GM18951 (cell line): ENCODE results near the gene ZNF438.
"Not testable (repeated sequence)": the region's sequence is repeated elsewhere in the genome, so short reads cannot be mapped to it uniquely, and the experiment has no call there.

Experiments
- POLR2A ChIP-seq: IDR thresholded peaks from 4 replicates; pipeline ENCODE4 v1.6.1; 2011; ENCODE audit warnings: mild to moderate bottlenecking; ENCODE audit not compliant: insufficient read length, insufficient read depth; ENCODE audit errors: extremely low read depth
- in situ Hi-C: fragments of 300-500 bp; cut with MboI; formaldehyde crosslinking; loops from one replicate; pipeline ENCODE4 v1.12.0; 2022; ENCODE audit warnings: low sequenced_read_pairs, mixed read lengths, inconsistent platforms; ENCODE audit not compliant: unreplicated experiment

ZNF438 gene

DNA sequence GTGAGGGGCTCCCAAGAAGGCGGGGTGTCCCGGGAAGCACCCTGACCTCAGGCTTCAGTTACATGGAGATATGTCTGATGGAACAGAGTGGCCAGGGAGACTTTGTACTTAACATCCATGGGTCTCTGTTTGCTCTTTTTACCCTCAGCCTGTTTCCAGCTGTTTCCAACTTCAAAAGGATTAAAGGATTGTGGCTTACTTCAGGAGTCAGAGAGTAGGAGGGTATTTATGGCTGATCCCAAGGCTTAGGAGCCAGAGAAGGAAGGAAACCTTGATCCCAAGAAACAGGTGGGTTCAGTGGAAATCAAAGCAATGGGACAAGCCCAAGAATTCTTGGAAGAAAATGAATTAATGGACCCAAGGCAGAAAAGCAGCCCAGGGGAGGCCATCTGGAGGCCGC lies 37.7 kb upstream of the ZNF438 start:
- in situ Hi-C loops, result no loop called here
- no peak for TF ChIP-seq POLR2A

DNA sequence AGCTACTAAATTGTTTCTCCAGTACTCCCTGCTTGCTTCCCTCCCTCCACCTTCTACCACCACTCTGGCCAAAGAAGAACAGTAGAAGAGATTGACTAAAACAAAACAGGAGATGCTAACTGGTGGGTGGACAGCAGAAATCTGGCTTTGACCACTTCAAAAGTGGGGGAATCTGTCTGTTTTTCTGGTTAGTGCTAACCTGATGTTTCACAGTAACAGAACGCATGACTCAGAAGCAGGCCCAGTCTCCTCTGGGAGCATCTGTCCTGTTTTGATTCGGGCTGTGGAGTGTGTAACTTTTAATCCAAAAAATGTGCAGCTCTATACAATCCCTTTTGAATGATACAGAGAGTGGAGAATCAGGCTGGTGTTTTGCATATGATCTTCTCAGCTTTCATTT lies 32.7 kb upstream of the ZNF438 start:
- no peak for TF ChIP-seq POLR2A
- in situ Hi-C loops, result no loop called here

DNA sequence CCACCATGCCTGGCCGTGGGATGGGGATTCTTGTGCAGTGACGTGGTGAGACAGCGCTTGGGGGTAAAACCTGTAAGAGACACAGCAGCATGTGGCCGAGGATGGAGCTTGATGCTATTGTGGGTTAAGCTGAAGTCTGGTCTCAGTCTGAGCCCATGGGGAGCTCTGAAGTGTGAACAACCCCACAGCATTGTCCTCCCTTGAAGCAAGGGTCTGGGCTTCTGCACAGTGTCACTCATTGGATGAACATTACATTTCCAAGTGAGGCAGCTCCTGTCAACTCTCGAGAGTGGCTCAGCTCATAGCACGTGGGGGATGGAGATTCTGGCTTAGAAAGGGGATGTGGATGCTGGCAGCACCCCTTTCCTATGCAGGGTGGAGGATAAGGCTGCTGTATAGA lies 32.2 kb upstream of the ZNF438 start:
- no peak for TF ChIP-seq POLR2A
- in situ Hi-C loops, result no loop called here

DNA sequence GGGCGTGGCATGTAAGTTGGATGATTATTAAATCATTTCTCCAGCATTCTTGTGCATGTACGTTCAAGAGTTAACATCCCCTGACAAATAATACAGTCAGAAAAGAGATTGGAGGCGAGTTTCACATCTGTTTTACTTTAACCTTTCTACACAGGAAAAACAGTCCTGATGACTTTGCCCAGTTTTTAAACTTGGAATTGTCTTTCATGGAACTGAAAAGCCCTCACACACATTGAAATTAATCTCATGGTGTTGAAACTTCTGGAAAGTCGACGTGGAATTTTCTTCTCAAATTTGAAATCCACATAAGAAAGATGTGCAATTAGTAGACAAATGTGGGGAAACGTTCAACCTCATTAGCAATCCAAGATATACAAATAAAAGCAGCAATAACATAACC lies 31.2 kb upstream of the ZNF438 start:
- in situ Hi-C loops, result no loop called here
- TF ChIP-seq POLR2A, result no peak

DNA sequence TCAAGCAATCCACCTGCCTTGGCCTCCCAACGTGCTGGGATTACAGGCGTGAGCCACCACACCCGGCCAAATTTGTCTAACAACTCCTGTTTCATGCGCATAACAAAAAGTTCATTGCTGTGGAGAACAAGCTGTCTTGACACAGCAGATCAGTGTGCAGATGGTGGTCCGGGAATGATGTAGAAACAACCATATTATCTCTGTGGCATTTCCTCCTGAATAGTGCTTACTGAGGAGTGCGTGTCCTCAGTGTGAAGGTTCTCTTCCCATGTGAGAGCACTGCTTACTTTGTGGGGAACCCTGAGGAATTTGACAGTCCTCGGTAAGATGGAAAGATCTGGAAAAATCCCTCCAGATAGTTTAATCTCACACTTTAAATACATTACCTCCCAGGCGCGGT lies 30.3 kb upstream of the ZNF438 start:
- TF ChIP-seq POLR2A, result no peak
- in situ Hi-C loops, result no loop called here

DNA sequence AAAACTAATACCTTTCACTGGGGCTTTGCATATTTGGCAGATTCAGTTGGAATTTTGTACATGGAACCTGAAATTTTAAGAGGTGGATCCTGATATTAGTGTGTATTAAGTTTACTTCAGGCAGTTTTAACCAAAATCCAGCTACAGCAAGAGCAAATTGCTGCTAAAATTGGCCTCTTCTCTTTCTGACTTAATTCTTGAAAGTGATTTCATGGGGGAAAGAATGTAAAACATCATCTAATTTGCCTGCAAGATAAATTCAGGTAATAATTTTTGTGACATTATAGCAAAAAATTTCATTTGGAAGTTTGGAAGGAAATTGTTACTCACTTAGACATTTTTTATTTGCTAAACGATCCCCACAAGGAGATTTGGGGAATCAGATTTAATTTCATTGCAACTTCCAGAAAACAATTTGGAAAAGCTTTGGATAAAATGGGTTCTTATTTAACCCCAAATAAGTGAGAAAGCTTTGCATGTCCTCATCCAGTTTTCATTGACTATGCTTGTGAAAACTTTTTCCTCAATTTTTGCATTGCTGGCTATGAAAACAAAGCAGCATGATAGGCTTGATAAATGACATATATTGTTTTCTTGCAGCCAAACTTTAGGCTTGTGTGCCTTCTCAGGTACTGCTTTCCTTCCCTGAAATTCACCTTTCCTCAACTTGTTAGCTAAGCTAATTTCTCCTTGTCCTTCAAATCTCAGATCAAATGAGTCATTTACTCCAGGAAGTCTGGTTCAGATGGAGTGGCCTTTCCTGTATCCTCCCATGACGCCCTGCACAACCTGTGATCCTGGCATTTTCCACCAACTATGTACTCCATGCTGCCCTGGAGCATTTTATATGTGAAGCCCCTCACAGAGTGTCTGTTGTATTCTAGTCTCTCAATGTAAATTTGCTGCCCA lies 27.4 kb upstream of the ZNF438 start:
- in situ Hi-C loops, result no loop called here
- no peak for TF ChIP-seq POLR2A

DNA sequence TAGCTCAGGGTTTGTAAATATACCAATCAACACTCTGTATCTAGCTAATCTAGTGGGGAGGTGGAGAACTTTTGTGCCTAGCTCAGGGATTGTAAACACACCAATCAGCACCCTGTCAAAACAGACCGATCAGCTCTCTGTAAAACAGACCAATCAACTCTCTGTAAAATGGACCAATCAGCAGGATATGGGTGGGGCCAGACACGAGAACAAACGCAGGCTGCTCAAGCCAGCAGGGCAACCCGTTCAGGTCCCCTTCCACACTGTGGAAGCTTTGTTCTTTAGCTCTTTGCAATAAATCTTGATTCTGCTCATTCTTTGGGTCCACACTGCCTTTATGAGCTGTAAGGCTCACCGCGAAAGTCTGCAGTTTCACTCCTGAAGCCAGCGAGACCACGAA lies 25.0 kb upstream of the ZNF438 start:
- in situ Hi-C loops, result not testable (repeated sequence)

DNA sequence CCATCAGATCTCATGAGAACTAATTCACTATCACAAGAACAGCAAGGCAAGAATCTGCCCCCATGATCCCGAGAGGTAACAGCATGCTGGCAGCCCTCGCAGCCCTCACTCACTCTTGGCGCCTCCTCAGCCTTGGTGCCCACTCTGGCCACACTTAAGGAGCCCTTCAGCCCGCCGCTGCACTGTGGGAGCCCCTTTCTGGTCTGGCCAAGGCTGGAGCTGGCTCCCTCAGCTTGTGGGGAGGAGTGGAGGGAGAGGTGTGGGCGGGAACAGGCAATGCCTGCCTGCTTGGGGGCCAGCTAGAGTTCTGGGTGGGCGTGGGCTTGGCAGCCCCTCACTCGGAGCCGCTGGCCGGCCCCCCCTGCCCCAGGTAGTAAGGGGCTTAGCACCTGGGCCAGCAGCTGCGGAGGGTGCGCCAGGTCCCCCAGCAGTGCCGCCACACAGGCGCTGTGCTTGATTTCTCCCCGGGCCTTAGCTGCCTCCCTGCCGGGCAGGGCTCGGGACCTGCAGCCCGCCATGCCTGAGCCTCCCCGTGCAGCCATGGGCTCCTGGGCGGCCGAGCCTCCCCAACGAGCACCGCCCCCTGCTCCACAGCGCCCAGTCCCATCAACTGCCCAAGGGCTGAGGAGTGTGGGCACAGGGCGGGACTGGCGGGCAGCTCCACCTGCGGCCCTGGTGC lies 24.0 kb upstream of the ZNF438 start:
- in situ Hi-C loops, result no loop called here
- TF ChIP-seq POLR2A, result no peak

DNA sequence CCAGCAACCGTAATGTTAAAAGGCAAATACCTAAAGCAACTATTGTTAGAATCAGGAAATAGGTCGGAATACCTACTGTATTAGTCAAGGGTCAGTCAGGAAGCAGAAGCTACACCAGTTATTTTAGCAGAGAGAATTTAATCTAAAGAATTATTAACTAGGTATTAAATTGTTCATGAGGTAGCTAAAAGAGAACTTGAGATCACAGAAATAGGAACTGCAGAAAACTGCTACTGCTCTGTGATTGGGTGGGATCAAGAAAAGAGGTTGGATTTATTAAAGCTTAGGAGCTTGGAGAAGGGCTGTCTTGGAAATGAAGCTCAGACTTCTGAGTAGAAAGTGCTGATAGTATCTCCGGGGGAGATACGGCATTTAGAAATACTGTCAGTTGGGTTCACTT lies 20.0 kb upstream of the ZNF438 start:
- in situ Hi-C loops, result no loop called here
- no peak for TF ChIP-seq POLR2A

DNA sequence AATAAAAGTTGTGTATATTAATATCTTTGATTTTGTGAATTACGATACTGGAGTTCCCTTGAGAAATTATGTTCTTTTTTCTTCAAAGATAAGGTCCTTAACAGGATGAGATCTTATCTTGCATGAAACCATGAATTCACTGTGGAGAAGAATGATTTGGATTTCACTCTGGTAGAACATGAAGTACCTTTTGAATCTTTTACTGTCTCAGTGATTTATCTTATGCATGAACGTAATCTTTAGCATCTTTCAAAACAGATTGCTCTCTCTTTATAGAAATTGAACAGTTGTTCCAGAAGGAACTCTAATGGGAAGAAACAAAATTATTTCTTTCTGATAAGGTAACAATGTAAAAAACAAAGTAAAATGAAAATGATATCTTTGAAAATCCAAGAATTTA lies 11.0 kb upstream of the ZNF438 start:
- in situ Hi-C loops, result no loop called here
- no peak for TF ChIP-seq POLR2A

DNA sequence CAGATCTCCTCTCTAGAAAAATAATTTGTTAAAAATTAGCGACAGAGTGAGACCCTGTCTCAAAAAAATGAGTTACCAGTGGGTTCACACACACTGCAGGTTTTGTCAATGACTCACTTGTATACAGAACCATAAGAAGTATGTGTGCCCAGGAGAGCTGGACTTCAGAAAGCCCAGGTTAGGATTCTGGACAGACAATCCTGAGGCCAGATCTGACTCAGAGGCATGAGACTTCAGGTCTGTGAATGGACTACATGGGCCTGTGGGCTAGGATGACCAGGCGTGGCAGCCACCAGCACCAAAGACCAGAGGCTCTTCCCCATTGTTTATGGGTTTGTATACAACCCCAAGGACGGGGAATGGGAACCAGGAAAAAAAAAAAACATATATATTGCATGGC lies 9.3 kb upstream of the ZNF438 start:
- in situ Hi-C loops, result no loop called here
- TF ChIP-seq POLR2A, result no peak

DNA sequence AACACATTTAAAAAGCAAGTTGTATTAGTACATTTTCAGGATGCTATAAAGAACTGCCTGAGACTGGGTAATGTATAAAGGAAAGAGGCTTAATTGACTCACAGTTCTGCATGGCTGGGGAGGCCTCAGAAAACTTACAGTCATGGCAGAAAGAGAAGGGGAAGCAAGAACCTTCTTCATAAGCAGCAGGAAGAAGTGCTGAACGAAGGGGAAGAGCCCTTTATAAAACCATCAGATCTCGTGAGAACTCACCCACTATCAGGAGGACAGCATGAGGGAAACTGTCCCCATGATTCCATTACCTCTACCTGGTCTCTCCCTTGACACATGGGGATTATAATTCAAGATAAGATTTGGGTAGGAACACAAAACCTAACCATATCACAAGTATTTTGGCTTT lies 7.3 kb upstream of the ZNF438 start:
- in situ Hi-C loops, result not testable (repeated sequence)

DNA sequence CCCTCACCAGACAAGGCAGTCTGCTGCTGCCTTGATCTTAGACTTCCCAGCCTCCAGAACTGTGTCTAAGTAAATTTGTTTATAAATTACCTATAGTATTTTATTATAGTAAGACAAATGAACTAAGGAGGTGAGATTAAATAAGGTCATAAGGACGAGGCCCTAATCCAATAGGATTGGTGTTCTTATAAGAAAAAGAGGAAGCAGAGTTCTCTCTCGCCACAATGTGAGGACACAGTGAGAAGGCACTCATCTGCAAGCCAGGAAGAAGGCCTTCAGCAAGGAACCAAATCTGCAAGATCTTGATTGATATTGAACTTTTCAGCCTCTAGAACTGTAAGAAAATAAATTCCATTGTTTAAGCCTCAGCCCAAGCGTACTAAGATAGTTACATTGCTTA lies 6.1 kb upstream of the ZNF438 start:
- in situ Hi-C loops, result no loop called here
- no peak for TF ChIP-seq POLR2A

DNA sequence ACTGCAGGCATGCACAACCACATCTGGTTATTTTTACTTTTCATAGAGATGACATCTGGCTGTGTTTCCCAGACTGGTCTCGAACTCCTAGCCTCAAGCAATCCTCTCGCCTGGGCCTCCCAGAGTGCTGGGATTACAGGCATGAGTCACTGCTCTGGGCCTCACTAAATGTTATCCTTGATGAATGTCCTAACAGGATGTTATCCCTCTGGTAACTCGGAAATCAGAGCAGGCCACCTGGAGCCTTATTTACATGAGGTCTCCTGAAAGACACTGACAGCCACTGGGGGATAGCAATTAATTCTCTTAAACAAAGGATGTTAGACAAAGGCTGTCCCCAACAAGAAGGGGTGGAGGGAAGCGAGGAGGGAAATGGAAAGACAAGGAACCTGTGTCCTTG lies 4.5 kb upstream of the ZNF438 start:
- in situ Hi-C loops, result no loop called here

More for the DNA sequence above, 4.5 kb upstream of the ZNF438 start:
- TF ChIP-seq POLR2A, result no peak
